Measurements from ENCODE around the gene LRRC27.
"Not testable (repeated sequence)": the region's sequence is repeated elsewhere in the genome, so short reads cannot be mapped to it uniquely, and the experiment has no call there.

Gene LRRC27

GRCh38 chr10:132301371-132302330 is 30.3 kb upstream of the LRRC27 start:
- no peak for DNase-seq

DNA sequence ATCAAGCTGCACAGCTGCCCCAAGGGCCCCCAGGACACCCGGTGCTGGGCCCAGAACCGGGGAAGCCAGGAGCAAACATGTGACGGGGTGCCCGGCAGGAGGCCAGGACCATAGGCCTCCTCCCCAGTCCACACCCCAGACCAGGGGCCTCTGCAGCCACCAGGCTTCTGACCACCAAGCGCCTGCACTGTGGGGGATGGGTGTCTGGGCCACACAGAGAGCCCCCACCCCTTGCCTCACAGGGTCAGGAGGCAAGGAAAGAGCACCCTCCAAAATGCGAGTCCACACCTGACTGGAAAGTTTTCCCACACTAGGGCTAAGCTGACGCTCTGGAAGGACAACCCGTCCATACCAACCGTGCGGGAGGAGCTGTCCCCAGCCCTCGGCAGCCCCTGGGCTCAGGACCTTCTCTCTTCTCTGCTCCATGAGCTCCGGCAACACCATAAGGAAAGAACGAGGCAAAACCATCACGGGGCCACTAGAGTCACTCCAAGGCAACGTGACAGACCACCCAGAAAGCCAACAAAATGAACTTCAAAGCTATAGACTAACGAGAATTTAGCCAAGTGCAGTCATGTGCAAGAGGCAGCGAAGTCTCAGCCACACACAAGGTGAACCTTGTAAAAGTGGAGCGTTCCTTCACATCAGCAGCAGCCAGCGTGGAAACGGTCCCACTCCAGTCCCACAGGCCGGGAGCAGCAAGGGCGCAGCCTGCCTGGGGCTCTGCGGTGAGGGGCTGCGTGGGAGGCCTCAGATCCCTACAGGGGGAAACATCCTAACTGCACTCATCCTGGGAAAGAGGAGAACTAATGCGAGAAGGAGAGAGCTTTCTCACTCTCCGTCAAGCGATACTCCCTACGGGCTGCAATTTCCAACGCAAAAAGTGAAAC is 29.3 kb upstream of the LRRC27 start:
- DNase-seq = no peak

GRCh38 chr10:132303361-132304115 is 28.5 kb upstream of the LRRC27 start:
- no peak for DNase-seq

- no peak for DNase-seq
Observed at GRCh38 chr10:132304756-132305509, 27.1 kb upstream of the LRRC27 start.

GRCh38 chr10:132305654-132306342 is 26.2 kb upstream of the LRRC27 start:
- DNase-seq = peak in 1 of 3 experiments; percentile 35

DNA sequence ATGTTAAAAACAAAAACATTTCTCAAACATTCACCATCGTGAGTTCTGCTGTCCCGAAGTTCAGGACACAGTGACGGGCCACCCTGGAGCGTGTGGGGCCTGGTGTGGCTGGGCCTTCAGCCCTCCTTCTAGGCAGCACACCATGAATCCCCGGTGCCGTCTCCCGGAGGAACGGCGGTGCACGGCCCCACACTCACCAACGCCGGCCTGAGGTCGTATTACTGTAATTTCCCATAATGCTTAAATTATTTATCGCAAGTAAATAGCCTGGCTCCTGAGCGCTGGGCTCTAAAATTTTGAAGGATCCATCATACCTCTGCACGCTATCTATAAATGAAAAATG is 25.7 kb upstream of the LRRC27 start:
- peak in 2 of 3 experiments; percentile 31 to 55 for DNase-seq

DNA sequence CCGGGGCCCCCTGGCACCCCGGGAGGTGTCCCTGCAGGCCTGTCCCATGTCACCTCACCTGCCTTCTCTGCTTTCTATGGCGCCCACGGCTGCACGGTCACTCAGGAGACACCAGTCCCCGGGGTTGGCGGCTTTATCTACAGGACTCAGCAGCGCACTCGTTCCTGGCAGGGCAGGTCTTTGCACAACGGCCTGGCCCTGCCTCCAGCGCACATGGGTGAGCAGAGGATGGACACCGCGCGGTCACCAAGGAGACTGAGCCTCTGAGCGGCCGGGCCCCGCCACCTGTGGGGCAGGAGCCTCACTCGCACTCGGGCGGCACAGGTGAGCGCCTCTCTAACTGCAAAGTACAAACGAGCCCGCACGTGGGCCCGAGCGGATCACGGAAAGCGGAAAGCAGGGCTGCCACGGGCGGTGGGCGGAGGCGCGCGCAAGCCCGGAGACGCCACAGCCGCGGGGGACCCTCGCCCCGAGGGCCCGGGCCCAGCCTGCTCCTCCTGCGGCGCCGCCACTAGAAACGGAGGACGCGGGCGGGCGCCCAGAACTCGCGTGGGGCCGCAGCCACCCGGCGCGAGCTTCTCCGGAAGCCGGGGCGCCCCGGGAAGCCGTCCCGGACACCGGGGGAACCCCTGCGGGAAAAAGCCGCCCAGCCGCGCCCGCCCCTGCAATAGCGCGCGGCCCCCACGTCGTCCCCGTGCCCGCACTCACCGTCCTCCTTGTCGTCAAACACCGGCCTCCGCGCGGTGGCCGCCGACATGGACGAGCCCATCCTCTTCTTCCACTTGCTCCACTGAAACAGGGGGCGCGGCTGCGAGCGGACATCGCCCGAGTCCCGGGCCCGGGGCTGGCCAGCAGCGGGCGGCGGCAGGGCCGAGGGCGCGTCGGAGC is 24.9 kb upstream of the LRRC27 start:
- peak; percentile 26 to 85 (median 79) for DNase-seq

DNA sequence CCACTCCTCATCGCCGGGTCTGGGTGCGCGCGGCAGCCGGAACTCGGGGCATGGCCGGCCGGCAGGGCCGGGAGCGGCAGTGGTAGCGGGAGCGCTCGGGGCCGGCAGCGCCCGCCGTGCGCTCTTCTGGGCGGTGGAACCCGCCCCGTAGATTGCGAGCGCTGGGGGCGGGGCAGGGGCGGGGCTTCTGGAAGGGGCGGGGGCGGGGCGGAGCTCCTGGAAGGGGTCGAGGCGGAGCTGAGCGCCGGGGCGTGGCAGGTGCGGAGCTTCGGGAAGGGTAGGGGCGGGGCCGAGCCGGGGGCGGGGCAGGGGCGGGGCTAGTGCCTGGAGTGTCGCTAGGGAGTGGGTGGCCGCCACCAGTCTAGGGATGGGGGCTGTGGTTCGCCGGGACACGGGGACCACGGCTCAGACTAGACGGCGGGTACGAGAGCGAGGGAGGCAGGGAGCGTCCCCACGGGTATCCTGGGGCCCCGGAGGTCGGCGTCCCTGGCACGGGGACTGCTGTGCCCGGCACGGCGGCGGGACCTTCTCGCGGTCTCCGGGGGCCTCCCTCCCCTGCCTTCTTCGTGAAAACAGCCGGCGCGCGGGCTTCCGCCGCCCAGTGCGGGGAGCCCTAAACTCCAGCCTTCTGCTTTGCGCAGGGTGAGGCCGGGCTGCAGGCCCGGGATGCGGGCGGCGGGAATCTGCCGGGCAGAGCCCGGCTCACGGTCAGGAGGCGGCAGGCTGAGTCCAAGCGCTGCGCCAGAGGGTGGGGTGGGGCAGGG is 24.0 kb upstream of the LRRC27 start, which contains the start of gene STK32C:
Gene STK32C (minus strand): TSS at position 128 of the 764 bp plus-strand sequence. CDS start 117 bp downstream, at position 11.
- peak; percentile 67 to 86 (median 85) for DNase-seq

DNA sequence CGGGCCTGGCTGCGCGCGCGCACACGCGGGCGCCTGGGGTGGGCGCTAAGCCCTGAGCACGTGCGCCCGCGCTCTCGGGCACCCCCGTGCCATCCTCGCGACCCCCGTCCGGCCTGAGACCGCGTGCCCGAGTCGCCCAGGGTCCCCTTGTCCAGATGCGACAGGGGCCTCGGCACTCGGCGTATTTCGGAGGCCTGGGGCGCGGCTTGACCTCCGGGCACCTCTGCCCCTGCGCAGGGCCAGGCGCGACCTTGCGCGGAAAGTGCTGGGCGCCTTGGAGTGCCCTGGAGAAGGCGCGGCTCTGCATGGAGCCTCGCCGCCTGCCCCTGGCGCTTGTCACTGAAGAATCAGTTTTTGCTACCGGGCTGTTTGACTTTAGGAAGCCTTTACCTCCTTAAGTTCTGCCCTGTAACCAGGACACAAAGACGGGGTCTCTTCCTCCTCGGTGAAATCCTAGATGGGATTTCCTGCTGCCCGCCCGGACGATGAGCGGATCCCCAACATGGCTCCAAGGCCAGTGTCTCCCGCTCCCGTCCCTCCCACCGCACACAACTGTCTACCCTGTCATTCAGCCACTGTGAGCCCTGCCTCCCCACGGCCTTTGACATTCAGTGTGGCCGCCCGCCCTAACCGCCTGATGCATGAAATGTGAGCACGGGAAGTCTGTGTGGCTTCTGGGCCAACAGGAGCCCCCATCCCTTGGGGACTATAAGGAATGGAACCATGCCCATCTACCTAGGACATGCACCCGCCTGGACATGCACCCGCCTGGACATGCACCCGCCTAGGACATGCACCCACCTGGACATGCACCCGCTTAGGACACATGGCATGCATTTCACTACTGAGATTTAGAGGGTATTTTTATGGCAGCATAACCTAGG is 23.2 kb upstream of the LRRC27 start:
- DNase-seq = peak in 2 of 3 experiments; percentile 62 to 70

GRCh38 chr10:132309471-132309865 is 22.5 kb upstream of the LRRC27 start:
- DNase-seq = no peak

- no peak for DNase-seq
Observed at GRCh38 chr10:132309879-132310591, 22.0 kb upstream of the LRRC27 start.

DNA sequence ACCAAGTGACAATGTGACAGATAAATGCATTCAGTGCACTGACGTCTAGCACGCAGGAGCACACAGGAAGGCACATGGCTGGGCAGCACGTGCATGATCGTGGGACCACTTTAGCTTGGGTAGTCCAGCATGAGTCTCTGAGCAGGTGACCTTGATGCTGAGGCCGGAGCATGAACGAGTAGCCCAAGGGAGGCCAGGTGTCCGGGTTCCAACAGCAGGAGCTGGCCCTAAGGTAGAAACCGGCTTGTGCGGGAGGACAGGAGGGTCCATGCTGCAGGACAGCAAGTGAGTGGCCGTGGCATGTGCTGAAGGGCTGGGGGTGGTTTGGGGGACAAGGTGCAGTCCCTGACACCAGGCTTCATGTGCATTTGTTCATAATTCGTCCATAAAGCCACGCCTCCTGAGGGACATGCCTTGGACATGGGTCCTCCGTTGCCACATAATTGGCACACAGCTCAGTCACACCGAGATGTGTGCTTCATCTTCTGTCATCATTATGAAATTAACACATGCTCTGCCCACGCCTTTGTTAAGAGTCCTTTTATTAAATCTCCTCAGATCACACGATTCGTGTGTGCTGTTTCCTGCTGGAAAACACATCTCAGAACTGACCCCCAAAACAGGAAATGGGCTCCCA is 21.2 kb upstream of the LRRC27 start:
- DNase-seq = no peak

DNA sequence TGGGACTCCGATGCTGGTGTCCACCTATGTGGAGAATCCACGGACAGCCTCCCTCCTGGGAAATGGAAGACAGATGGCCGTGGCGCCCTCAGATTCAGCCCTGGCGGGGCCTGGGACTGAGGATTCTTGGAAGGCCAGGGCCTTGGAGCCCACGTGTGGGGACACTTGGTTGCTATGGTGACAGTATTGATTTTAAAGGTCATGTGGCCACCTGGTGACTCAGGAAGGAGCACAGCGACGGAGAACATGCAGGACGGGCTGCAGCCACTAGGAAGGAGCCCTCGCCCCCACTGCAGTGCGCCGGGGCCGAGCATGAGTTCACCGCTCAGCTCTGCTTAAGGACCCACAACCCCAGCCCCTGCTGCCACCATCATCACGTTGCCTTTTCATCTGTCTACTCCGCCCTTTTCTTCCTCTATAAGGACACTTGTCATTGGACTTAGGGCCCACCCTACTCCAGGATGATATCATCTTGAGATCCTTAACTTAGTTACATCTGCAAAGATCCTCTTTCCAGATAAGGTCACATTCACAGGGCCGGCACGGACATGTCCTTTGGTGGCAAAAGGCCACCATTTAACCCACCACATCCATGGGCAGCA is 20.6 kb upstream of the LRRC27 start:
- DNase-seq = peak; percentile 27 to 58 (median 28)

GRCh38 chr10:132313305-132313704 is 18.7 kb upstream of the LRRC27 start:
- DNase-seq = no peak

DNA sequence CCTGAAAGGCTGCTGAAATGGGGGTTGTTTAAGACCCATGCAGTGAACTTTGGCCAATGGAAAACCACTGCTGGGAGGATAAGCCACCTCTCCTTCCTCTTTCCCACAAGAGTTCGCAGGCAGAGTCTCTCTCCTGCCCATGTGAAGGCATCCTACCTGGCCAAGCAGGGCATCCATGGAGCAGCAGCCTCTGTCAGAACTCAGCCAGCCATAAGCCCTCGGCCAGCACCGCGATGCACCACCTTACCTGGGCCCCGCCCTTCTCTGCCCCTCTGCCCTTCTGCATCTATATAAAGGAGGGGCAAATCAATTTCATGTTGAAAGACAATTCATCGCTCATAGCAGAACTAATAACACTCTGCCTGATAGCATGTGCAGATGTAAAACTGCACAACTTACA is 18.1 kb upstream of the LRRC27 start:
- no peak for DNase-seq

- DNase-seq = no peak
Observed at GRCh38 chr10:132314336-132314735, 17.7 kb upstream of the LRRC27 start.

GRCh38 chr10:132314881-132315280 is 17.1 kb upstream of the LRRC27 start:
- DNase-seq = not testable (repeated sequence)

All from NCI-H1417 (cell line).